Measurements from ENCODE around the gene IL1R1.

IL1R1 gene

DNA sequence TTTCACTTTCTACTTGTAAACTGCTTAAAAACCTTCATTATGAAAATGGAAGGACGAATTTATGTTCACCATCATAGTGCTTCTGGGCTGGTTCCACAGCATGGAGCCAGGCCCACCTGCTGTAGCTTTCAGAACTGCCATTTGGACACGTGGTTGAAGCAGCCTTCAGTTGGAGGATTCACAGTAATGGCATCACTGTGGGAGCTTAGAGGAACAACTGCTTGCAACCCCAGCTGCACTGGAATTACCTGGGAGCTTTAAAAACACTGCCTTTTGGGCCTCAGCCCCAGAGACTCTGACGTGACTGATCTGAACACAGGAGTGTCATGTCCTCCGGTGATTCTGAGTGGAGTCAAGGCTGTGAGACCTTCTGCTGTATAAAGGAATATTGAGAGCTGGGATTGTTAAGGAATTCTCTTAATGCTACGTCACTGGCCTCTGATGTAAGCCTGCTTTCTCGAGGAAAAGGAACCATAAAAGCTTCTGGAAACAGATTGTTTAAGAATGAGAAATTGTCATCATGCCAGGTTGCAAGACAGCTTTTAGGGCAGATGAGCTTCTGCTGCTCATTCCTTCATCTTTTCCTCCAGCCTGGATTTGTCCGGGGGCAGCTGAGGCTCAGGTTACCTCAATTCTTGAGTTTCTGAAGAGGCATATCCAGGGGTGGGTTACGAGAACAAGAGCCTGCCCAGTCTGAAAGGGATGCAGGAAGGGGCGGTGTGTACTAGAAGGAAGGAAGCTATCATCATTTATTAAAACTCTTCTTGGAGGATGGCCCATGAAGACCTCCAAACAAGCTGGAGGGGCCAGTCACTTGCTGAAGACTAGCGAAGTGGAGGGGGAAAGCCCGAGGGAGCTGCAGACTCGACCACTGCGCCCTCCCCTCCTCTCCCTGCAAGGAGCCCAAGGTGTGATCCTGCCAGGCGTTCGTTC is 1.3 kb upstream of the IL1R1 start:
- Mint-ChIP-seq H3K36me3 (ENCODE audit: low read depth) (peaks cover 28% of the 10 kb centered on the region), H3K4me1 (ENCODE audit: low read depth) (peaks cover 54% of the 10 kb centered on the region), H3K27ac (no peak overlapping the region), H3K27me3 (peaks cover 42% of the 10 kb centered on the region), H3K4me3 (no peak overlapping the region), H3K9me3 (peaks cover 25% of the 10 kb centered on the region)

DNA sequence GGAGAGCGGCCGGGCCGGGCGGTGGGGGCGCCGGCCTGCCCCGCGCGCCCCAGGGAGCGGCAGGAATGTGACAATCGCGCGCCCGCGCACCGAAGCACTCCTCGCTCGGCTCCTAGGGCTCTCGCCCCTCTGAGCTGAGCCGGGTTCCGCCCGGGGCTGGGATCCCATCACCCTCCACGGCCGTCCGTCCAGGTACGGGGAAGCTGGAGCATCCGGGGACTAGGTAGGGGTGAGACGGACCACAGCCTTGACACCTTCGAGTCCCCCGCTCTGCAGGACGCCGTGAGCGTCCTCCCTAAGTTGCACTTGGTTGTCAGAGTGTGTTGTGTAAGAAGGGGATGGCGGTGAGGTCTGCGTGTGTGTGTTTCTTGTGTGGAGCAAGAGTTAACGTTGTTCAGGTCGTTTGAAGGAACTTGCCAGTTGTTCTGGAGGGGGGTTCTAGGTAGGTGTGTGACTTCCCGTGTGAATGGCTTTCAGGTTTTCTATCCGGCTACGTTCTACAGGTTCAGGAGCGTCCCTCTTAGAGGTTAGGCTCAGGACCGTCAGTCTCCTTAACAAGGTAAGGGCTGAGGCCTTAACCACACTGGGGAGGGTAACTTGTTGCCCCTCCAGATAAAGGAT is 393 bp downstream of the IL1R1 start:
- Mint-ChIP-seq H3K4me3 (peak overlapping the region; percentile 75), H3K36me3 (ENCODE audit: low read depth) (peaks cover 33% of the 10 kb centered on the region), H3K9me3 (peaks cover 33% of the 10 kb centered on the region), H3K27me3 (peaks cover 42% of the 10 kb centered on the region), H3K27ac (no peak overlapping the region), H3K4me1 (ENCODE audit: low read depth) (peaks cover 51% of the 10 kb centered on the region)

- H3K27ac Mint-ChIP-seq: no peak overlapping the region
- H3K36me3 Mint-ChIP-seq (ENCODE audit: low read depth): peaks cover 33% of the 10 kb centered on the region
- H3K27me3 Mint-ChIP-seq: peaks cover 42% of the 10 kb centered on the region
- H3K9me3 Mint-ChIP-seq: peaks cover 34% of the 10 kb centered on the region
- H3K4me1 Mint-ChIP-seq (ENCODE audit: low read depth): peaks cover 51% of the 10 kb centered on the region
- peak overlapping the region; percentile 75 for H3K4me3 Mint-ChIP-seq
Observed at GRCh38 chr2:102143450-102143985, 972 bp downstream of the IL1R1 start.

DNA sequence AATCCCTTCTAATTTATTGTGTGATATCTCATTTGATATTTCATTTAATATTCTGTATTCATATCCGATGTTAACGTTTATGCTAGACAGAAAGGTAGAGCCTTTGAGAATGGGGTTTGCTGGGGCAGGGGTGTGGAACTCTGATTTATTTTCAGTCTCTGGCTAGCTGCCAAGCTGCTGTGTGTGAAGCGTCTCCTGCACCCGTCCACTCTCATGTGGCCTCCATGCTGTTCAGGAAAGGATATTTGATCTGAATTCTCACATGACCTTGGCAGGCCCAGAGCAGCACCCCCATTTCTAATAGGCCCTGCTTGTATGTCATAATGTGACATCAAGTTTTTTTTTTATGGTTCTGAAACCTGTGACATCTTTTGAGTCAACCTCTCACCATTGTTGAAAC is 1.6 kb downstream of the IL1R1 start:
- peaks cover 40% of the 10 kb centered on the region for H3K9me3 Mint-ChIP-seq
- H3K36me3 Mint-ChIP-seq (ENCODE audit: low read depth): peaks cover 39% of the 10 kb centered on the region
- H3K27ac Mint-ChIP-seq: no peak overlapping the region
- no peak overlapping the region for H3K4me3 Mint-ChIP-seq
- H3K27me3 Mint-ChIP-seq: peaks cover 42% of the 10 kb centered on the region
- peaks cover 48% of the 10 kb centered on the region for H3K4me1 Mint-ChIP-seq (ENCODE audit: low read depth)

DNA sequence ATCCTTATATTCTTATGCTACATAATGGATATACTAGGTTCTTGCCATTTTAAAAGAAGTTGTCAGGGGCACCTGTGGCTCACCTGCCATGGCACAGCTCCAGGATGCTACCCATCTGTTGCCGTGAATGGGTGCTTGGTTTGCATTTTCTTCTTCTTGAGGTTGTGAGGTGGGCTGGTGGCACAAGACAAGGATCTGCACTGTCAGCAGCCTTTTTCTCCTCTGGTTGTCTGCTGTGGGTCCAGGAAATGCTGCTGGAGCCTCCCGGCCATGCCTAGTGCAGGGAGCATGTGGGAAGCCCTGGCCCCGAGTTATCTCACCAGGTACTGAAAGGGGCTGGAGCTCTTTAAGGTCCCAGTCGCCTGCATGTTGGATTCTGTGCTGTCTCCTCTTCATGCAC is 2.6 kb downstream of the IL1R1 start:
- Mint-ChIP-seq H3K4me1 (ENCODE audit: low read depth) (peaks cover 38% of the 10 kb centered on the region), H3K36me3 (ENCODE audit: low read depth) (peaks cover 40% of the 10 kb centered on the region), H3K4me3 (no peak overlapping the region), H3K27me3 (peaks cover 41% of the 10 kb centered on the region), H3K9me3 (peaks cover 40% of the 10 kb centered on the region), H3K27ac (no peak overlapping the region)

DNA sequence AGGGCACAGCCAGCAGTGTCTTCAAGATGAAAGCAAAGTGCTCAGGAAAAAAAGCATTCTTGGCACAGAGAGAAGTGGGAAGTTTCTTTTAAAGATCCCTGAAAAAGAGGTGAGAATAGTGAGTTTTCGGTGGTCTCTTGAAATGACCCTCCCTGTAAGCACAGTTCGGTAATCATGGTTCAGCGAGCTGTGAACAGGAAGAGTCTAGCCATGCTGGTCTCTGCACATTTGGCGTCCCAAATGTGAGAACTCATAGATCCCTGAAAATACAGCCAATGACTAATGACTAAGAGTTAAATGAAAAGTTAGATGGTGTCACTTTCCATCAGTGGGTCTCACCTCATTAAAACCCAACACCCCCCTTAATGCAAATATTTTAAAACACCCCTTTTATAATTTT is 3.4 kb downstream of the IL1R1 start:
- no peak overlapping the region for H3K27ac Mint-ChIP-seq
- peaks cover 35% of the 10 kb centered on the region for H3K36me3 Mint-ChIP-seq (ENCODE audit: low read depth)
- H3K27me3 Mint-ChIP-seq: peaks cover 33% of the 10 kb centered on the region
- no peak overlapping the region for H3K4me3 Mint-ChIP-seq
- peaks cover 31% of the 10 kb centered on the region for H3K4me1 Mint-ChIP-seq (ENCODE audit: low read depth)
- peaks cover 36% of the 10 kb centered on the region for H3K9me3 Mint-ChIP-seq

DNA sequence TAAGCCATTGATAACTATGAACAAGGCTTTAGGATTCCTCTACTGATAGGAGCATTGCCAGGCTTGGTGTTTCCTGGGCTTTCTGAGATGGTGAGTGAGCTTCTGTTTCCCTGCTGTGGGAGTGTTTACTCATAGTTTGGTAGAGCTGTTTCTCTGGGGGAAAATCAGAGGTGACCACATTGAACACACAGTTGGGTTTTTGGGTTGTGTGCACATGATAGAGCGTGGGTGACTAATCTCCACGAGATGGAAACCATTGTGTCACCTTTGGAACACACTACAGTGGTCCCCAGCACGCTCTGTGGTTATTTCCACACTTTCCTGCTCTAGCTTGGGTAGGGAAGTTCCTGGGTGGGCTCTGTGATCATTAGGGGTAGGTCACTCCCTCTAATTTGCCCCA is 5.4 kb downstream of the IL1R1 start:
- H3K4me3 Mint-ChIP-seq: peak overlapping the region; percentile 60
- H3K27ac Mint-ChIP-seq: peak overlapping the region; percentile 88
- peaks cover 51% of the 10 kb centered on the region for H3K9me3 Mint-ChIP-seq
- H3K36me3 Mint-ChIP-seq (ENCODE audit: low read depth): peaks cover 34% of the 10 kb centered on the region
- H3K4me1 Mint-ChIP-seq (ENCODE audit: low read depth): peaks cover 25% of the 10 kb centered on the region
- H3K27me3 Mint-ChIP-seq: peaks cover 17% of the 10 kb centered on the region

- Mint-ChIP-seq H3K27ac (no peak overlapping the region), H3K36me3 (ENCODE audit: low read depth) (peaks cover 31% of the 10 kb centered on the region), H3K27me3 (peaks cover 5% of the 10 kb centered on the region), H3K9me3 (peaks cover 60% of the 10 kb centered on the region), H3K4me3 (no peak overlapping the region), H3K4me1 (ENCODE audit: low read depth) (peaks cover 22% of the 10 kb centered on the region)
Observed at GRCh38 chr2:102149243-102149642, 6.7 kb downstream of the IL1R1 start.

GRCh38 chr2:102149644-102150455 is 7.3 kb downstream of the IL1R1 start:
- Mint-ChIP-seq H3K27me3 (peaks cover 3% of the 10 kb centered on the region), H3K36me3 (ENCODE audit: low read depth) (peaks cover 30% of the 10 kb centered on the region), H3K4me3 (no peak overlapping the region), H3K4me1 (ENCODE audit: low read depth) (peaks cover 22% of the 10 kb centered on the region), H3K27ac (no peak overlapping the region), H3K9me3 (peaks cover 57% of the 10 kb centered on the region)

DNA sequence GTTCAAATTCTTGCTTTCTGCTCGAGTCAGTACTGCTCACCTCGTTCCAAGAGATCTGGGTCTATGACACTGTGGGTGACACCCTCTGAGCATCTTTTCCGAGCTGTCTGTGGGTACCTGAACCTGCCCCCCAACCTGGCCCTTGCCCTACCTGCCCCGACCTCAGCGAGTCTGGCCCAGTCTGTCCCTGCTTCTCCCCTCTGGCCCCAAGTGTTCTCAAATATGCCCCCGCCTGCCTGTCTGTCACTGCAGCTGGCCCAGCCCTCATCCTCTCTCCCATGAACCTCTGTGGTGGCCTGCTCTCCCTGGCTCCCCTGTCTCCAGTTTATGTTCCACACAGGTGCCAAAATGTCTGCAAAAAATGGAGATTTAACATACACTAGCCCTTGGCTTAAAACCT is 11.8 kb downstream of the IL1R1 start:
- Mint-ChIP-seq H3K4me3 (no peak overlapping the region), H3K36me3 (ENCODE audit: low read depth) (peaks cover 4% of the 10 kb centered on the region), H3K4me1 (ENCODE audit: low read depth) (peaks cover 3% of the 10 kb centered on the region)

GRCh38 chr2:102154946-102155702 is 12.6 kb downstream of the IL1R1 start:
- Mint-ChIP-seq H3K36me3 (ENCODE audit: low read depth) (peaks cover 4% of the 10 kb centered on the region), H3K4me1 (ENCODE audit: low read depth) (peaks cover 3% of the 10 kb centered on the region), H3K27ac (no peak overlapping the region), H3K9me3 (peaks cover 24% of the 10 kb centered on the region), H3K27me3 (no peaks in the 10 kb centered on the region), H3K4me3 (no peak overlapping the region)

More for the DNA sequence above, 11.8 kb downstream of the IL1R1 start:
- Mint-ChIP-seq H3K27ac (no peak overlapping the region), H3K27me3 (no peaks in the 10 kb centered on the region), H3K9me3 (peaks cover 27% of the 10 kb centered on the region)

GRCh38 chr2:102155703-102156515 is 13.4 kb downstream of the IL1R1 start:
- H3K27ac Mint-ChIP-seq: no peak overlapping the region
- H3K36me3 Mint-ChIP-seq (ENCODE audit: low read depth): peaks cover 4% of the 10 kb centered on the region
- peaks cover 3% of the 10 kb centered on the region for H3K4me1 Mint-ChIP-seq (ENCODE audit: low read depth)
- H3K4me3 Mint-ChIP-seq: no peak overlapping the region
- peaks cover 24% of the 10 kb centered on the region for H3K9me3 Mint-ChIP-seq
- no peaks in the 10 kb centered on the region for H3K27me3 Mint-ChIP-seq

GRCh38 chr2:102158011-102158755 is 15.6 kb downstream of the IL1R1 start:
- Mint-ChIP-seq H3K27me3 (no peaks in the 10 kb centered on the region), H3K4me1 (ENCODE audit: low read depth) (peaks cover 3% of the 10 kb centered on the region), H3K4me3 (no peak overlapping the region), H3K27ac (no peak overlapping the region), H3K36me3 (ENCODE audit: low read depth) (peaks cover 4% of the 10 kb centered on the region), H3K9me3 (peaks cover 7% of the 10 kb centered on the region)
